NB4 (cell line): ENCODE results near the gene PPP2R2D.

Source experiments
- POLR2A ChIP-seq: IDR thresholded peaks from 2 replicates; pipeline ENCODE4 v1.6.1; 2011; ENCODE audit warnings: mild to moderate bottlenecking; ENCODE audit not compliant: insufficient read length; ENCODE audit errors: extremely low read depth
- TF ChIP-seq, protein P1 (sequence below): IDR thresholded peaks from one replicate; pipeline ENCODE4 v1.5.1; 2012; ENCODE audit warnings: low read depth, low read length

DNA sequence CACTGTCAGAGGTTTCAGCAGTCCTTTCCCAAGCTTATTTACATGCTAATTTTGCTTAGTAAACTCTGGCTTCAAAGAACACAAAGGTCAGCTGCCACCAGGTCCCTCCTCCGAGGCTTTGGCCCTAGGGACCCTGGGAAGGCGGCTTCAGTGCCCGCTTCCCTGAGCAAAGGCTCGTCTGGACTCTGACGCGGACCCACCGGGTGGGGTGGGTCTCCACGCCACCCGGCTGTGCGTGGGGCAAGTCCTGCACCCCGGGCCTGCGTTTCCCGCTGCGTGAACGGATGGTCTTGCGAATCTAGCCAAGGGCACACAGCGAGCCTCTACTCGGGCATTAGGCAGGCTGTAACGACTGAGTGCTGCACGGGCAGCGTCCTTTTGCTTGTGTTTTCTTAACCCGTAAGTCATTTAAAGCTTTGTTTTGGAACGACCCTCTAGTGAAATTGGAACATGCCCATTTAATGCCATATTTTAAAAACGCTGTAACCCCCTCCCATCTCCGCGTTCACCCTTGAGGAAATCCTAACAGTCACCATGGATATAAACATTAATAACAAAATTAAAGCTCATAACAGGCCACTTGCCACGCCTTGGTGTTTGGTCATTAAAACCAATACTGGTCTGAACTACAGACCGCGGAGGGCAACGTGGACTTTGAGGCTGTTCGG, 80.1 kb downstream of the PPP2R2D start:
- TF ChIP-seq, protein P1, sequence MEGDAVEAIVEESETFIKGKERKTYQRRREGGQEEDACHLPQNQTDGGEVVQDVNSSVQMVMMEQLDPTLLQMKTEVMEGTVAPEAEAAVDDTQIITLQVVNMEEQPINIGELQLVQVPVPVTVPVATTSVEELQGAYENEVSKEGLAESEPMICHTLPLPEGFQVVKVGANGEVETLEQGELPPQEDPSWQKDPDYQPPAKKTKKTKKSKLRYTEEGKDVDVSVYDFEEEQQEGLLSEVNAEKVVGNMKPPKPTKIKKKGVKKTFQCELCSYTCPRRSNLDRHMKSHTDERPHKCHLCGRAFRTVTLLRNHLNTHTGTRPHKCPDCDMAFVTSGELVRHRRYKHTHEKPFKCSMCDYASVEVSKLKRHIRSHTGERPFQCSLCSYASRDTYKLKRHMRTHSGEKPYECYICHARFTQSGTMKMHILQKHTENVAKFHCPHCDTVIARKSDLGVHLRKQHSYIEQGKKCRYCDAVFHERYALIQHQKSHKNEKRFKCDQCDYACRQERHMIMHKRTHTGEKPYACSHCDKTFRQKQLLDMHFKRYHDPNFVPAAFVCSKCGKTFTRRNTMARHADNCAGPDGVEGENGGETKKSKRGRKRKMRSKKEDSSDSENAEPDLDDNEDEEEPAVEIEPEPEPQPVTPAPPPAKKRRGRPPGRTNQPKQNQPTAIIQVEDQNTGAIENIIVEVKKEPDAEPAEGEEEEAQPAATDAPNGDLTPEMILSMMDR, result no peak
- TF ChIP-seq POLR2A, result no peak
